Activated CD4-positive, CD25-positive, alpha-beta regulatory T cell treated with anti-CD3 and anti-CD28 coated beads, Interleukin-2, amount 50 U/mL, for 24 hours (primary cell): ENCODE data around the gene SRCAP.

ENCODE experiments used
- ATAC-seq, 2 donors: fragments of 150-1000 bp; cut with Tn5 transposase; one replicate each; pipeline ENCODE4 v1.10.0; 2021; ENCODE audit warnings: mild to moderate bottlenecking in 1 of 2, moderate library complexity in 1 of 2

The SRCAP gene

GRCh38 chr16:30737794-30738648, 39.0 kb downstream of the SRCAP start:
- no peak for ATAC-seq

- ATAC-seq: no peak
Measured at GRCh38 chr16:30738984-30739951, 40.3 kb downstream of the SRCAP start.

- ATAC-seq: peak; percentile 41 to 61
Measured at GRCh38 chr16:30740364-30741251, 41.6 kb downstream of the SRCAP start.

- ATAC-seq: no peak
Measured at GRCh38 chr16:30741461-30741914, 42.5 kb downstream of the SRCAP start.

GRCh38 chr16:30743716-30744115, 44.7 kb downstream of the SRCAP start:
- no peak for ATAC-seq

GRCh38 chr16:30744183-30744582, 45.2 kb downstream of the SRCAP start:
- ATAC-seq: no peak

- ATAC-seq: no peak
Measured at GRCh38 chr16:30745082-30745481, 46.1 kb downstream of the SRCAP start.

GRCh38 chr16:30746638-30747175, 47.7 kb downstream of the SRCAP start:
- no peak for ATAC-seq

GRCh38 chr16:30747331-30747730, 48.4 kb downstream of the SRCAP start:
- ATAC-seq: no peak

GRCh38 chr16:30747799-30748633, 49.0 kb downstream of the SRCAP start, which contains the start of gene PHKG2:
Gene PHKG2 (plus strand): TSS chr16:30748425. CDS start chr16:30748821, 396 bp downstream.
- peak; percentile 99 for ATAC-seq

- peak; percentile 6 to 10 for ATAC-seq
Measured at GRCh38 chr16:30748634-30749445, 49.9 kb downstream of the SRCAP start.

GRCh38 chr16:30750201-30750600, 51.2 kb downstream of the SRCAP start:
- no peak for ATAC-seq

GRCh38 chr16:30750876-30751465, 52.0 kb downstream of the SRCAP start:
- no peak for ATAC-seq

- ATAC-seq: no peak
Measured at GRCh38 chr16:30753596-30753995, 54.6 kb downstream of the SRCAP start.

GRCh38 chr16:30755955-30756780, 57.2 kb downstream of the SRCAP start:
- ATAC-seq: no peak

GRCh38 chr16:30756781-30757100, 57.8 kb downstream of the SRCAP start:
- ATAC-seq: no peak

GRCh38 chr16:30757316-30757715, 58.3 kb downstream of the SRCAP start:
- ATAC-seq: no peak

GRCh38 chr16:30758988-30759491, 60.1 kb downstream of the SRCAP start:
- no peak for ATAC-seq
